Measurements from ENCODE around the gene TRIM34.
"Not testable (repeated sequence)": the region's sequence is repeated elsewhere in the genome, so short reads cannot be mapped to it uniquely, and the experiment has no call there.

GRCh38 chr11:5584458-5584857 is 40.3 kb upstream of the TRIM34 start:
- not testable (repeated sequence) for TF ChIP-seq CTCF (IDR thresholded peaks at IDR 0.05); POLR2AphosphoS5 (IDR thresholded peaks at IDR 0.05; ENCODE audit: low read depth, low read length); TCF7L2 (IDR thresholded peaks at IDR 0.05; ENCODE audit: low read depth, low read length)
- TF ChIP-seq, protein P1, sequence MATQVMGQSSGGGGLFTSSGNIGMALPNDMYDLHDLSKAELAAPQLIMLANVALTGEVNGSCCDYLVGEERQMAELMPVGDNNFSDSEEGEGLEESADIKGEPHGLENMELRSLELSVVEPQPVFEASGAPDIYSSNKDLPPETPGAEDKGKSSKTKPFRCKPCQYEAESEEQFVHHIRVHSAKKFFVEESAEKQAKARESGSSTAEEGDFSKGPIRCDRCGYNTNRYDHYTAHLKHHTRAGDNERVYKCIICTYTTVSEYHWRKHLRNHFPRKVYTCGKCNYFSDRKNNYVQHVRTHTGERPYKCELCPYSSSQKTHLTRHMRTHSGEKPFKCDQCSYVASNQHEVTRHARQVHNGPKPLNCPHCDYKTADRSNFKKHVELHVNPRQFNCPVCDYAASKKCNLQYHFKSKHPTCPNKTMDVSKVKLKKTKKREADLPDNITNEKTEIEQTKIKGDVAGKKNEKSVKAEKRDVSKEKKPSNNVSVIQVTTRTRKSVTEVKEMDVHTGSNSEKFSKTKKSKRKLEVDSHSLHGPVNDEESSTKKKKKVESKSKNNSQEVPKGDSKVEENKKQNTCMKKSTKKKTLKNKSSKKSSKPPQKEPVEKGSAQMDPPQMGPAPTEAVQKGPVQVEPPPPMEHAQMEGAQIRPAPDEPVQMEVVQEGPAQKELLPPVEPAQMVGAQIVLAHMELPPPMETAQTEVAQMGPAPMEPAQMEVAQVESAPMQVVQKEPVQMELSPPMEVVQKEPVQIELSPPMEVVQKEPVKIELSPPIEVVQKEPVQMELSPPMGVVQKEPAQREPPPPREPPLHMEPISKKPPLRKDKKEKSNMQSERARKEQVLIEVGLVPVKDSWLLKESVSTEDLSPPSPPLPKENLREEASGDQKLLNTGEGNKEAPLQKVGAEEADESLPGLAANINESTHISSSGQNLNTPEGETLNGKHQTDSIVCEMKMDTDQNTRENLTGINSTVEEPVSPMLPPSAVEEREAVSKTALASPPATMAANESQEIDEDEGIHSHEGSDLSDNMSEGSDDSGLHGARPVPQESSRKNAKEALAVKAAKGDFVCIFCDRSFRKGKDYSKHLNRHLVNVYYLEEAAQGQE (IDR thresholded peaks at IDR 0.05; ENCODE audit: insufficient read depth in 1 of 2, low read depth in 2 of 2, low read length in 1 of 2), result not testable (repeated sequence)

Data from Panc1 (cell line).